ENCODE data around the gene LYZ. TPM values are rescaled to one million over a fixed set of nuclear protein-coding genes. Genes with fewer than 3 reads are reported as not detected.

The LYZ gene
- total and polyA plus RNA-seq, 4 donors: 15.1 to 180 (median 80.3) TPM

GRCh38 chr12:69388371-69388770, 40.2 kb downstream of the LYZ start:
- ATAC-seq (ENCODE audit: low FRiP score): peak; percentile 79
- DNase-seq: no peak
- Histone ChIP-seq H3K27ac (ENCODE audit: low read depth in 1 of 2, low read length in 2 of 2) (no peak overlapping the region), H3K4me3 (ENCODE audit: low read length in 2 of 2) (no peak overlapping the region), H3K27me3 (ENCODE audit: control insufficient read depth in 1 of 2, insufficient read depth in 2 of 2, low read length in 1 of 2) (no peaks in the 10 kb centered on the region), H3K4me1 (ENCODE audit: control insufficient read depth in 1 of 2, insufficient read depth in 2 of 2, low read length in 2 of 2) (no peaks in the 10 kb centered on the region), H3K9me3 (ENCODE audit: control insufficient read depth, low read length) (no peaks in the 10 kb centered on the region), H3K36me3 (ENCODE audit: control insufficient read depth in 1 of 2, insufficient read depth in 2 of 2, low read length in 1 of 2) (peaks cover 0 to 3% of the 10 kb centered on the region in 2 donors)
- WGBS, 2 donors: 55% methylated on average over 1 of the region's 1 CpG
- intact Hi-C loops (cut with DNase I): loop anchor here (1.0 to 5.0 kb wide), 2 partner anchors 183 to 184 kb away; no protein-coding TSS in a partner anchor

DNA sequence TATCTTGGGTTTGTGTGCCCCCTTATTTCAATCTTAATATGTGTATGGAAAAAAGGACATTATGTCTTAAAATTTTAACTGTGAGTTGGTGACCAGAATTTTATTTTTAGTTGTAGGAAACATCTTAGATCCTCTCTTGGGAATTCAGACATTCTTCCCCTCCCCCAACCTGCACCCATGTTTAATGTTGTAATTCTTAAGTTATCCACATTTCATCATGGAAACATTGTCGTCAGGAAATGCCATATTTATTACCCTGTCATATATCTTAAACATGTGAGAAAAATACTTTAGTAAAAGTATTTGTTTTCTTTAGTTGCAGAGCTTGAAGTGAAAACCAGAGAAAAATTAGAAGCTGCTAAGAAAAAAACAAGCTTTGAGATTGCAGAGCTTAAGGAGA, 41.6 kb downstream of the LYZ start:
- Histone ChIP-seq H3K27me3 (ENCODE audit: control insufficient read depth in 1 of 2, insufficient read depth in 2 of 2, low read length in 1 of 2) (no peaks in the 10 kb centered on the region), H3K4me1 (ENCODE audit: control insufficient read depth in 1 of 2, insufficient read depth in 2 of 2, low read length in 2 of 2) (no peaks in the 10 kb centered on the region), H3K9me3 (ENCODE audit: control insufficient read depth, low read length) (no peaks in the 10 kb centered on the region), H3K36me3 (ENCODE audit: control insufficient read depth in 1 of 2, insufficient read depth in 2 of 2, low read length in 1 of 2) (peaks cover 0 to 3% of the 10 kb centered on the region in 2 donors), H3K4me3 (ENCODE audit: low read length in 2 of 2) (no peak overlapping the region), H3K27ac (ENCODE audit: low read depth in 1 of 2, low read length in 2 of 2) (no peak overlapping the region)
- no peak for ATAC-seq (ENCODE audit: low FRiP score)
- intact Hi-C loops (cut with DNase I): loop anchor here in 1 of 2 donors (5.0 kb wide), 1 partner anchor 182 kb away; no protein-coding TSS in a partner anchor
- DNase-seq: no peak
- WGBS, 2 donors: 2 to 4% methylated on average over 1 of the region's 1 CpG

DNA sequence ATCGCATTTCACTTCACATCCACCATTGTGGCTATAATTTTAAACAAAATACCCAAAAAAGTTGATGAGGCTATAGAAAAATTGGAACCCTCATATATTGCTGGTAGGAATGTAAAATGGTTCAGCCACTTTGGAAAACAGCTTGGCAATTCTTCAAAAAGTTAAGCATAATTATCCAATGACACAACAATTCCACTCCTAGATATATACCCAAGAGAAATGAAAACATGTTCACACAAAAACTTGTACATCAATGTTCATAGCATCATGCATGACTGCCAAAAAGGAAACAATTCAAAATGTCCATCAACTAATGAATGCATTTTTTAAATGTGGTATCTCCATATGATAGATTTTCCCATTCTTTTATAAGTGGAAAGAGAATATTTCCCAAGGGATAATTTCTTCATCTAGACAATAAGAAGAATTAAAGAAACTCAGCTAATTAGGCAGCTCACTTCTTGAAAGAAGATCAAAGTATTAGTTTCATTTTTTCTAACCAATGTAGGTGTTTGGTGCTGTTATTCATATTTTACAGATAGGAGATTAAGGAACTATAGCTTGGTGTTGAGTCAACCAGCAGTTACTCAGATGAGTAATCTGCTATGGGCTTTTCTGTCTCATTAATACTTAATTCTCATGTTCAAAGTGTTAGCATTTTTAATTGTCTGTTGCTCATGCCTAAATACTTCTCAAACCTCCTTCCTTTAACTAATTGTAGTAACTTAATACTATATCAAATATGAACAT, 44.2 kb downstream of the LYZ start:
- H3K27ac ChIP-seq (ENCODE audit: low read depth in 1 of 2, low read length in 2 of 2): no peak overlapping the region
- H3K9me3 ChIP-seq (ENCODE audit: control insufficient read depth, low read length): no peaks in the 10 kb centered on the region
- no peak for DNase-seq
- WGBS, 2 donors: 97 to 99% methylated on average over 1 of the region's 1 CpG
- intact Hi-C loops (cut with DNase I): no loop called here
- no peaks in the 10 kb centered on the region for H3K4me1 ChIP-seq (ENCODE audit: control insufficient read depth in 1 of 2, insufficient read depth in 2 of 2, low read length in 2 of 2)
- peaks cover 0 to 3% of the 10 kb centered on the region in 2 donors for H3K36me3 ChIP-seq (ENCODE audit: control insufficient read depth in 1 of 2, insufficient read depth in 2 of 2, low read length in 1 of 2)
- ATAC-seq (ENCODE audit: low FRiP score): no peak
- no peak overlapping the region for H3K4me3 ChIP-seq (ENCODE audit: low read length in 2 of 2)
- no peaks in the 10 kb centered on the region for H3K27me3 ChIP-seq (ENCODE audit: control insufficient read depth in 1 of 2, insufficient read depth in 2 of 2, low read length in 1 of 2)

GRCh38 chr12:69396041-69396440, 47.9 kb downstream of the LYZ start:
- H3K27me3 ChIP-seq (ENCODE audit: control insufficient read depth in 1 of 2, insufficient read depth in 2 of 2, low read length in 1 of 2): no peaks in the 10 kb centered on the region
- no peak overlapping the region for H3K27ac ChIP-seq (ENCODE audit: low read depth in 1 of 2, low read length in 2 of 2)
- no peak overlapping the region for H3K4me3 ChIP-seq (ENCODE audit: low read length in 2 of 2)
- WGBS, 2 donors: 77 to 87% methylated on average over 1 of the region's 1 CpG
- no peak for ATAC-seq (ENCODE audit: low FRiP score)
- no peaks in the 10 kb centered on the region for H3K9me3 ChIP-seq (ENCODE audit: control insufficient read depth, low read length)
- no peak for DNase-seq
- H3K4me1 ChIP-seq (ENCODE audit: control insufficient read depth in 1 of 2, insufficient read depth in 2 of 2, low read length in 2 of 2): no peaks in the 10 kb centered on the region
- intact Hi-C loops (cut with DNase I): no loop called here
- peaks cover 0 to 3% of the 10 kb centered on the region in 2 donors for H3K36me3 ChIP-seq (ENCODE audit: control insufficient read depth in 1 of 2, insufficient read depth in 2 of 2, low read length in 1 of 2)

- Histone ChIP-seq H3K4me3 (ENCODE audit: low read length in 2 of 2) (no peak overlapping the region), H3K36me3 (ENCODE audit: control insufficient read depth in 1 of 2, insufficient read depth in 2 of 2, low read length in 1 of 2) (no peaks in the 10 kb centered on the region), H3K4me1 (ENCODE audit: control insufficient read depth in 1 of 2, insufficient read depth in 2 of 2, low read length in 2 of 2) (no peaks in the 10 kb centered on the region), H3K9me3 (ENCODE audit: control insufficient read depth, low read length) (no peaks in the 10 kb centered on the region), H3K27ac (ENCODE audit: low read depth in 1 of 2, low read length in 2 of 2) (no peak overlapping the region), H3K27me3 (ENCODE audit: control insufficient read depth in 1 of 2, insufficient read depth in 2 of 2, low read length in 1 of 2) (no peaks in the 10 kb centered on the region)
- no peak for DNase-seq
- 98 to 100% methylated on average over 3 of the region's 3 CpGs for WGBS, 2 donors
- ATAC-seq (ENCODE audit: low FRiP score): no peak
- intact Hi-C loops (cut with DNase I): no loop called here
Observed at GRCh38 chr12:69396963-69397362, 48.8 kb downstream of the LYZ start.

- H3K27ac ChIP-seq (ENCODE audit: low read depth in 1 of 2, low read length in 2 of 2): no peak overlapping the region
- H3K4me1 ChIP-seq (ENCODE audit: control insufficient read depth in 1 of 2, insufficient read depth in 2 of 2, low read length in 2 of 2): no peaks in the 10 kb centered on the region
Observed at GRCh38 chr12:69397978-69398377, 49.8 kb downstream of the LYZ start.

GRCh38 chr12:69401940-69402339, 53.8 kb downstream of the LYZ start:
- WGBS, 2 donors: 5 to 6% methylated on average over 4 of the region's 4 CpGs
- ATAC-seq (ENCODE audit: low FRiP score) (peak; percentile 70), DNase-seq (peak in 1 of 2 donors; percentile 63)
- H3K4me1 ChIP-seq (ENCODE audit: control insufficient read depth in 1 of 2, insufficient read depth in 2 of 2, low read length in 2 of 2): no peaks in the 10 kb centered on the region
- H3K27me3 ChIP-seq (ENCODE audit: control insufficient read depth in 1 of 2, insufficient read depth in 2 of 2, low read length in 1 of 2): no peaks in the 10 kb centered on the region
- H3K9me3 ChIP-seq (ENCODE audit: control insufficient read depth, low read length): no peaks in the 10 kb centered on the region
- H3K36me3 ChIP-seq (ENCODE audit: control insufficient read depth in 1 of 2, insufficient read depth in 2 of 2, low read length in 1 of 2): no peaks in the 10 kb centered on the region
- no peak overlapping the region for H3K4me3 ChIP-seq (ENCODE audit: low read length in 2 of 2)
- peak overlapping the region; percentile 86 to 97 for H3K27ac ChIP-seq (ENCODE audit: low read depth in 1 of 2, low read length in 2 of 2)
- intact Hi-C loops (cut with DNase I): no loop called here

More at GRCh38 chr12:69397978-69398377, 49.8 kb downstream of the LYZ start:
- H3K4me3 ChIP-seq (ENCODE audit: low read length in 2 of 2): no peak overlapping the region
- DNase-seq (no peak), ATAC-seq (ENCODE audit: low FRiP score) (no peak)
- no peaks in the 10 kb centered on the region for H3K36me3 ChIP-seq (ENCODE audit: control insufficient read depth in 1 of 2, insufficient read depth in 2 of 2, low read length in 1 of 2)
- no peaks in the 10 kb centered on the region for H3K9me3 ChIP-seq (ENCODE audit: control insufficient read depth, low read length)
- 69 to 75% methylated on average over 3 of the region's 3 CpGs for WGBS, 2 donors
- intact Hi-C loops (cut with DNase I): no loop called here
- no peaks in the 10 kb centered on the region for H3K27me3 ChIP-seq (ENCODE audit: control insufficient read depth in 1 of 2, insufficient read depth in 2 of 2, low read length in 1 of 2)
